ENCODE data around the gene TRIM22.
A peak's percentile ranks its signal among the peaks of the same experiment; 100 is the strongest.
"Not testable (repeated sequence)": the region's sequence is repeated elsewhere in the genome, so short reads cannot be mapped to it uniquely, and the experiment has no call there.

Gene TRIM22

GRCh38 chr11:5689551-5689983, at the start of gene TRIM22:
TRIM22 (plus strand) TSS chr11:5689790; CDS start chr11:5696233, 6,443 bp downstream.
- DNase-seq (ENCODE audit: low read depth): peak; percentile 20

DNA sequence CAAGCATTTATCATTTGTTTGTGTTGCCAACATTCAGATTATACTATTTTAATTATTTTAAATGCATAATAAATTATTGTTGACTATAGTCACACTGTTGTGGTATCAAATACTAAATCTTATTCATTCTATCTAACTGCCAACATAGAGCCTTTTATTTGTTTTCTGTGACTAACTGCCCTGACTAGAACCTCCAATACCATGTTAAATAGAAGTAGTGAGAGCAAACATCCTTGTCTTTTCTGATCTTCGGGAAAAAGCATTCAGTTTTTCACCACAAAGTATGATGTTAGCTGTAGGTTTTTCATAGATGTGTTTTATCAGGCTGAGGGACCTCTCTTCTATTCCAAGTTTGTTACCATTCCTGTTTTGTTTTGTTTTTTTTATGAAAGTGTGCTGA, 49.6 kb upstream of the TRIM22 start:
- DNase-seq (ENCODE audit: low read depth): no peak

DNA sequence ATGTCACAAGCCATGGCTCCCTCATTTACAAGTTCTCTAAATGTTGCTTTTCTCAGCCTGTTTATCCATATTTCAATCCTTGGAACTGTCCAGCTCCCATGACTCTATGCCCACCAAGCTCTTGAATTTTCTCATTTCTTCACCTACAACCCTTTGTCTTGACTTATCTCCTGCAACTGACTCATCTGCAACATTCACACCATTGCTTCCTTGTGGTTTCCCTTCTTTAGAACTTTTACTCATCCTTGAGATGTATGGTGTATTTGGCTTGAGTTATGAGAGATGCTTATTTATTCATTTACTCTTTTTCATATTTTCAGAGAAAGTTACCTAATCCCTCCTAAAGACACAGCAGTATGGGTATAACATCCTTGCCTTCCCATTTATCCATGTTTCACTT, 46.0 kb upstream of the TRIM22 start:
- no peak for DNase-seq (ENCODE audit: low read depth)

GRCh38 chr11:5646139-5646538, 43.5 kb upstream of the TRIM22 start:
- no peak for DNase-seq (ENCODE audit: low read depth)

- DNase-seq (ENCODE audit: low read depth): no peak
These were observed 34.1 kb upstream of the TRIM22 start for GRCh38 chr11:5655474-5655873.

- not testable (repeated sequence) for DNase-seq (ENCODE audit: low read depth)
These were observed 32.6 kb upstream of the TRIM22 start for GRCh38 chr11:5656956-5657355.

DNA sequence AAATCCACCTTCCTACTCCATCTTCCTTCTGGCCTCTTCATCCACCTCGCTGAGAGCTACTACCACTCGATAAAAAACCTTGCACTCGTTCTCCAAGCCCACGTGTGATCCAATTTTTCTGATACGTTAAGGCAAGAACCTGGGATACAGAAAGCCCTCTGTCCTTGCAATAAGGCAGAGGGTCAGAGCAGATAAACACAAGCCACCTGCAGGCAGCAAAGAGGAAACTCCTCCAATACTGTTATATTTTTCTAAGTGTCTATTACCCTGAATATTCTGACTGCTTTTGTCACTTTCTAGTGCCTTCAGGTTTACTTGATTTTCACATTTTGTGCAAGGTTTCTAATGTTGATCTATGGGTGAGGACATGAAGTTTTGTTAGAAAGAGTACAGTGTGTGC, 31.3 kb upstream of the TRIM22 start:
- DNase-seq (ENCODE audit: low read depth): no peak

DNA sequence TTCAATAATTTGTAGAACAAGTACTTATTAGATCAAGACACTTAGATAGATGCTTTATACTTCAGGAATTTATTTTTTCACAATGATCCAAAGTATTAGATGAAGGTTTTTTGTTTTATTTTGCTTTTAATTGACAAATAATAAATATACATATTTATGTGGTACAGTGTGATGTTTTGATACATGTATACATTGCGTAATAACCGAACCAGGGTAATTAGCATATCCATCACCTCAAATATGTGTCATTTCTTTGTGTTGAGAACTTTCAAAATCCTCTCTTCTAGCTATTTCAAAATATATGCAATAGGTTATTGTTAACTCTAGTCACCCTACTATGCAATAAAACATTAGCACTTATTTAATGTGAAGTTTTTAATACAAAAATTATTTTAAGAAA, 26.1 kb upstream of the TRIM22 start:
- DNase-seq (ENCODE audit: low read depth): no peak

GRCh38 chr11:5665051-5665570, 24.5 kb upstream of the TRIM22 start:
- no peak for DNase-seq (ENCODE audit: low read depth)

GRCh38 chr11:5665746-5666401, 23.7 kb upstream of the TRIM22 start:
- no peak for DNase-seq (ENCODE audit: low read depth)

DNA sequence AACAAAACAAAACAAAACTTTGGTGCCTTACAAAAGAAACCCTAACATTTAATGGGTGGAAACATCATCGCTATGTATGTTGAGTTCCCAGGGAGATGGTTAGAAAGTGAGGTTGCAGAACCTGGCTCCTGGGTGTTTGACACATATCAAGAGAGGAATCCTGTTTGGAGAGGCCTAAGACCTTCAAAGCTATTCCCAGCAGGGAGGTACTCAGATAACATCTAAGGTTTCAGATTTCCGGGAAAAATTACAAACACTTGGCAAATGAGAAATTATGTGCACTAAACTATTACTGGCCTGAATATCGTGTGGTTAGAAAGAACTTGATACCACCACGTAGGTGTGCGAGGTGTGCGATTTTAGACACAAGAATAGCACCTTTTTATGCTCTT, 23.2 kb upstream of the TRIM22 start:
- no peak for DNase-seq (ENCODE audit: low read depth)

GRCh38 chr11:5671831-5672230, 17.8 kb upstream of the TRIM22 start:
- DNase-seq (ENCODE audit: low read depth): no peak

DNA sequence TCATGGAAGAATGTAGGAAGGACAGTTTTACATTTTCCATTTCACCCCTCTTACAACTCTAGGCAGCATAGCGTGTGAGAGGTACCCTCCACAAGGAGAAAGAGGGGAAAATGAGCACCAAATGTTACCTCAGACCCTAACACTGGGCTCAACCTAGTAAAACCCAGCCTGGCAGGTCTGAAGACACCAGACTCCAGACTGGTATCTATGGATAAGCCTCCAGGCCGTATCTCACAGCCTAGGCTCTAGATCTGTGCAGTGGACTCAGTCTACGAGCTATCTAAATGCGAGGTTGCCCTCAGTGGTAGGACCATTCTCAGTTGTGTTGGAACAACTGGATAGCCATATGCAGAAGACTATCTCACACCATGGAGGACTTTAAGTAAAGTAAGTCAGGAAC, 15.2 kb upstream of the TRIM22 start:
- no peak for DNase-seq (ENCODE audit: low read depth)

DNA sequence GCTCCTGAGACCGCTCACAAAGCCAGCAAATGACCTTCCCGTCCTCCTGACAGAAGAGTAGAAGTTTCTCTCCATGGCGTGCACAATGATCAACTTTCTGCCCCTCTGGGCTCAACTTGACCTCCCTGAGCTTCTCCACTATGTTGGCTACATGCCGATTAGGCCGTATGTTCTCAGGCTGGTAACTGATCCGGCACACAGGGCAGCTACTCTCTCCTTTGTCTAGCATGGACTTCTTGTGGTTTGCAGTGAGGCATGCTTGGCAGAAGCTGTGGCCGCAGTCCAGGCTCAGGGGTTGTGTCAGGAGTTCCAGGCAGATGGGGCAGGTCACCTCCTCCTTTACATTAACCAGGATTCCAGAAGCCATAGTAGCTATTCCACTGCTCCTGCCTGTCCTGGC, 9.8 kb upstream of the TRIM22 start:
- DNase-seq (ENCODE audit: low read depth): no peak

DNA sequence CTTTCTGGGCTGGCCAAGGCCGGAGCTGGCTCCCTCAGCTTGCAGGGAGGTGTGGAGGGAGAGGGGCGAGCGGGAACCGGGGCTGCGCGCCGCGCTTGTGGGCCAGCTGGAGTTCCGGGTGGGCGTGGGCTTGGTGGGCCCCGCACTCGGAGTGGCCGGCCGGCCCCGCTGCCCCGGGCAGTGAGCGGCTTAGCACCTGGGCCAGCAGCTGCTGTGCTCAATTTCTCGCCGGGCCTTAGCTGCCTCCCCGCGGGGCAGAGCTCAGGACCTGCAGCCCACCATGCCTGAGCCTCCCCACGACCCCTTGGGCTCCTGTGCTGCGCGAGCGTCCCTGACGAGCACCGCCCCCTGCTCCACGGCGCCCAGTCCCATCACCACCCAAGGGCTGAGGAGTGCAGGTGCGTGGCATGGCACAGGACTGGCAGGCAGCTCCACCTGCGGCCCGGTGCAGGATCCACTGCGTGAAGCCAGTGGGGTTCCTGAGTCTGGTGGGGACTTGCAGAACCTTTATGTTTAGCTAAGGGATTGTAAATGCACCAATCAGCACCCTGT, 6.6 kb upstream of the TRIM22 start:
- not testable (repeated sequence) for DNase-seq (ENCODE audit: low read depth)

DNA sequence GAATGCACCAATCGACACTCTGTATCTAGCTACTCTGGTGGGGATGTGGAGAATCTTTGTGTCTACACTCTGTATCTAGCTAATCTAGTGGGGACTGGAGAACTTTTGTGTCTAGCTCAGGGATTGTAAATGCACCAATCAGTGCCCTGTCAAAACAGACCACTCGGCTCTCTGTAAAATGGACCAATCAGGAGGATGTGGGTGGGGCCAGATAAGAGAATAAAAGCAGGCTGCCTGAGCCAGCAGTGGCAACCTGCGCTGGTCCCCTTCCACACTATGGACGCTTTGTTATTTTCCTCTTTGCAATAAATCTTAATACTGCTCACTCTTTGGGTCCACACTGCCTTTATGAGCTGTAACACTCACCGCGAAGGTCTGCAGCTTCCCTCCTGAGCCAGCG, 6.0 kb upstream of the TRIM22 start:
- not testable (repeated sequence) for DNase-seq (ENCODE audit: low read depth)

DNA sequence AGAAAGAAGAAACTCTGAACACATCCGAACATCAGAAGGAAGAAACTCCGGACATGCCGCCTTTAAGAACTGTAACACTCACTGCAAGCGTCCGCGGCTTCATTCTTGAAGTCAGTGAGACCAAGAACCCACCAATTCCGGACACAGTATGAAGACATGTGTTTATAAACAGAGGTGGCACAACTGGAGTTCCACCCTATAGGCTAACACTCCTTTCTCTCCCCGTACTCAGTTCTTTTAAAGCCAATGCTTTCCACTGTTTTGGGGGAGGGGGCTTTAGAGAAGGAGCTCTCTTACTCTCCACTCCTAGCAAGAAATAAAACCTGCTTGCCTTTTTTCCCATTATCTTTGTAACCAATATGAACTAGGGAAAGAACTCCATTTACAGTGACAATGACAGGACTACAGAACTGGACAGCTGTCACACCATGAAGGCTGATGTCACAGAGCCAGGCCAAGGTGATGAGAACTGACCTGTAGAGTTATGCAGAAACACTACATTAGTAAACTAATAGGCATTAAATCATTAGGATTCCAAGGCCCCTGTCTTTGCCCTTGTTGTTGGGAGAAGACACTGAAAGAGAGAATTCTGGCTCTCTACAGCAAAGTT, 5.4 kb upstream of the TRIM22 start:
- DNase-seq (ENCODE audit: low read depth): no peak

DNA sequence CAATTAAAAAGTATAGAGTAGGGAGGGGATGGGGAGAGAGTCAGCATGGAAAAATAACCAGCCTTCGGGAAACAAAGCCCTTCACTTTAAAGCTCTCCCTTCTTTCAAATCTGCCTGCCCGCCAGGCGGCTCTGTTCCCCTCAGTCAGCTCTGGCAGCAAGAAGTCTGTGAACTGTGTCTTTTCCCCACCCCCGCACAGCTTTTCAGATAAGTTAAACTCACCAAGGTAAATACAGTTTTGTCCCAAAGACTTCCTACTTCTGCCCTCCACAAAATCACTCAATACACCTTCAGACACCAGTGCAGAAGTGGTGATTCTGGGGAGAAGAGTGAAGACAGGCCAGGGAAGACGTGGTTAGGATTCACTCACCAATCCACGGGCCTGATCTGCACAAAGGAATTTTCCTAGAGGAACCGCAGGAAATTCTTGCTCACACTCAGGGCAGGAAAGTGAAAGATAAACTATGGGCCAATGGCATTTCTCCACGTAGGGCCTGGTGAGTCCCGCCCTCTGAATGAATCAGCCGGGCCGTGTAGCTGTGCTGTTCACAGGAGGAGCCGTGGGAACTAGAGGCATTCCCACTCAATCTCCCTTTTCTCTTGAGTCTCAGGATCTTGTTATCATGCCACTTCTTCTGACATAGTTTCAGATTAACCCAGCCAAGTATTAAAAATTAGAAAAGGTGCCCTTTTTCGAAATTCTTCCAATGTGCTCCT, 4.8 kb upstream of the TRIM22 start, which contains the start of gene TRIM5:
Gene TRIM5, minus strand, starts transcription at position 429 of the 717 bp plus-strand sequence. CDS start 4,897 bp downstream, outside the sequence.
- peak; percentile 93 for DNase-seq (ENCODE audit: low read depth)

- no peak for DNase-seq (ENCODE audit: low read depth)
These were observed 3.2 kb upstream of the TRIM22 start for GRCh38 chr11:5686426-5686825.

DNA sequence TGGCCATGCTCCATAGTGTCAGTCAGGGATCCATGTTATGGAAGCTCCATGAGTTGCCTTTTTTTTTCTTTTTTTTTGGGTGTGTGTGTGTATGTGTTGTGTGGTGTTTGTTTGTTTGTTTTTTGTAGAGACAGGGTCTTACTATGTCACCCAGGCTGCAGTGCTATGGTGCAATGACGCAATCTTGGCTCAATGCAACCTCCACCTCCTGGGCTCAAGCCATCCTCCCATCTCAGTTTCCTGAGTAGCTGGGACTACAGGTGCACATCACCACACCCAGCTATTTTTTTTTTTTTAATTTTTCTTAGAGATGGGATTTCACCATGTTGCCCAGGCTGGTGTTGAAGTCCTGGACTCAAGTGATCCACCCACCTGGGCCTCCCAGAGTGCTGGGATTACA, 1.1 kb upstream of the TRIM22 start:
- DNase-seq (ENCODE audit: low read depth): no peak

- no peak for DNase-seq (ENCODE audit: low read depth)
These were observed 626 bp downstream of the TRIM22 start for GRCh38 chr11:5690216-5690615.

GRCh38 chr11:5690736-5691135, 1.1 kb downstream of the TRIM22 start:
- no peak for DNase-seq (ENCODE audit: low read depth)

Measured in HS-5 (cell line).